ENCODE data around the gene GPN1.

The GPN1 gene

GRCh38 chr2:27582695-27583389, 46.0 kb upstream of the GPN1 start, which contains the start of gene ZNF512:
TSS of gene ZNF512 (plus strand) at chr2:27583042. CDS start at chr2:27583113, 71 bp downstream.
- H3K27ac ChIP-seq (ENCODE audit: low read depth, low read length): peak within 1 kb of the TSS; percentile 37
- H3K4me3 ChIP-seq (ENCODE audit: insufficient read depth, low read length, poor library complexity, severe bottlenecking): peak within 1 kb of the TSS; percentile 76
- H3F3A ChIP-seq (ENCODE audit: insufficient read depth): peaks cover 6% of the 10 kb centered on the region; the same call in 1 of the 2 replicates
- H3K9me2 ChIP-seq (replicated peaks; ENCODE audit: insufficient read depth, low read length): no peaks in the 10 kb centered on the region
- no peaks in the 10 kb centered on the region for H3K36me3 ChIP-seq (ENCODE audit: low read length)
- H3K79me2 ChIP-seq (ENCODE audit: insufficient read depth, low read length): peaks cover 48% of the 10 kb centered on the region
- H3K9me3 ChIP-seq (ENCODE audit: insufficient read depth, low read length): no peaks in the 10 kb centered on the region
- peak within 1 kb of the TSS; percentile 78 for H3K9ac ChIP-seq (ENCODE audit: low read length)
- H2AFZ ChIP-seq (ENCODE audit: low read depth, low read length, severe bottlenecking): peak within 1 kb of the TSS; percentile 83
- peaks cover 1% of the 10 kb centered on the region; the same call in 1 of the 2 replicates for H4K20me1 ChIP-seq (ENCODE audit: low read depth, low read length)
- peak within 1 kb of the TSS; percentile 71 for H3K4me2 ChIP-seq (ENCODE audit: low read depth, low read length, poor library complexity, severe bottlenecking)
- TF ChIP-seq EZH2phosphoT487 (conservative IDR thresholded peaks at IDR 0.05; ENCODE audit: low read length): no peak
- H3K27me3 ChIP-seq (ENCODE audit: low read length): no peaks in the 10 kb centered on the region

DNA sequence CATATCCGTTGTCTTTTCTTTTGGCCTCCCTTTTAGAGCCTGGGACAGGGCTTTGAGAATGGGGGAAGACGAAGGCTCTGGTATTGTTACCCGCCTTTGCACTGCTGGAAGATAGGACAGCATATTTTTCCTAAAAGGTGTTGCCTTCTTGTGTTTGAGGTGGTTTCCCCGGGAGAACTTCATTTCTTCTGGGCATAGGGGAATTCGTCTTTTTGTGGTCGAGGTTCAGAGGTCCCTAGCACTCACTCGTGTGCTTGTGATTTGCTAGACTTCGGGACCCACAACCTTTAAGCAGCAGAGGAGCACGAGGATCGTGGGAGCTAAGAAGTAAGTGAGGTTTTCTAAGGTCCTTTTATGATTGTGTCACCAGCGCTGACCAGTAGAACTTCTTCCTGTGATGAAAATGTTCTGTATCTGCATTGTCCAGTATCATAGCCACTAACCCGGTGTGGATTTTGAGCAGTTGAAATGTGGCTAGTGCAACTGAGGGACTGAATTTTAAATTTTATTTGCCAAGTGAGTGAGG, 45.4 kb upstream of the GPN1 start:
- Histone ChIP-seq H2AFZ (ENCODE audit: low read depth, low read length, severe bottlenecking) (peak overlapping the region; percentile 83), H3K36me3 (ENCODE audit: low read length) (0 out of 2 replicates have a peak, but pooled peaks cover under 1% of the 10 kb centered on the region), H3K9me2 (replicated peaks; ENCODE audit: insufficient read depth, low read length) (no peaks in the 10 kb centered on the region), H3K9ac (ENCODE audit: low read length) (peak overlapping the region; percentile 78), H3K27ac (ENCODE audit: low read depth, low read length) (peak overlapping the region; percentile 37), H3K79me2 (ENCODE audit: insufficient read depth, low read length) (peaks cover 54% of the 10 kb centered on the region), H3K4me2 (ENCODE audit: low read depth, low read length, poor library complexity, severe bottlenecking) (peak overlapping the region; percentile 71), H3K9me3 (ENCODE audit: insufficient read depth, low read length) (no peaks in the 10 kb centered on the region), H3K4me3 (ENCODE audit: insufficient read depth, low read length, poor library complexity, severe bottlenecking) (peak overlapping the region; percentile 76), H3F3A (ENCODE audit: insufficient read depth) (peaks cover 6% of the 10 kb centered on the region; the same call in 1 of the 2 replicates), H4K20me1 (ENCODE audit: low read depth, low read length) (peaks cover 4% of the 10 kb centered on the region), H3K27me3 (ENCODE audit: low read length) (no peaks in the 10 kb centered on the region)
- TF ChIP-seq, protein P1, sequence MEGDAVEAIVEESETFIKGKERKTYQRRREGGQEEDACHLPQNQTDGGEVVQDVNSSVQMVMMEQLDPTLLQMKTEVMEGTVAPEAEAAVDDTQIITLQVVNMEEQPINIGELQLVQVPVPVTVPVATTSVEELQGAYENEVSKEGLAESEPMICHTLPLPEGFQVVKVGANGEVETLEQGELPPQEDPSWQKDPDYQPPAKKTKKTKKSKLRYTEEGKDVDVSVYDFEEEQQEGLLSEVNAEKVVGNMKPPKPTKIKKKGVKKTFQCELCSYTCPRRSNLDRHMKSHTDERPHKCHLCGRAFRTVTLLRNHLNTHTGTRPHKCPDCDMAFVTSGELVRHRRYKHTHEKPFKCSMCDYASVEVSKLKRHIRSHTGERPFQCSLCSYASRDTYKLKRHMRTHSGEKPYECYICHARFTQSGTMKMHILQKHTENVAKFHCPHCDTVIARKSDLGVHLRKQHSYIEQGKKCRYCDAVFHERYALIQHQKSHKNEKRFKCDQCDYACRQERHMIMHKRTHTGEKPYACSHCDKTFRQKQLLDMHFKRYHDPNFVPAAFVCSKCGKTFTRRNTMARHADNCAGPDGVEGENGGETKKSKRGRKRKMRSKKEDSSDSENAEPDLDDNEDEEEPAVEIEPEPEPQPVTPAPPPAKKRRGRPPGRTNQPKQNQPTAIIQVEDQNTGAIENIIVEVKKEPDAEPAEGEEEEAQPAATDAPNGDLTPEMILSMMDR (IDR thresholded peaks at IDR 0.05; ENCODE audit: insufficient read depth, low read length, poor library complexity, severe bottlenecking): no peak
- TF ChIP-seq EZH2phosphoT487 (conservative IDR thresholded peaks at IDR 0.05; ENCODE audit: low read length): no peak

- peaks cover 8% of the 10 kb centered on the region for H4K20me1 ChIP-seq (ENCODE audit: low read depth, low read length)
- no peaks in the 10 kb centered on the region for H3K9me2 ChIP-seq (replicated peaks; ENCODE audit: insufficient read depth, low read length)
- H3K4me3 ChIP-seq (ENCODE audit: insufficient read depth, low read length, poor library complexity, severe bottlenecking): peak overlapping the region; percentile 76
- peaks cover 6% of the 10 kb centered on the region; the same call in 1 of the 2 replicates for H3F3A ChIP-seq (ENCODE audit: insufficient read depth)
- H3K27me3 ChIP-seq (ENCODE audit: low read length): no peaks in the 10 kb centered on the region
- H3K79me2 ChIP-seq (ENCODE audit: insufficient read depth, low read length): peaks cover 66% of the 10 kb centered on the region
- H3K36me3 ChIP-seq (ENCODE audit: low read length): peaks cover 5% of the 10 kb centered on the region; the same call in 1 of the 2 replicates
- no peaks in the 10 kb centered on the region for H3K9me3 ChIP-seq (ENCODE audit: insufficient read depth, low read length)
- TF ChIP-seq, protein P1 (IDR thresholded peaks at IDR 0.05; ENCODE audit: insufficient read depth, low read length, poor library complexity, severe bottlenecking): no peak
- no peak for TF ChIP-seq EZH2phosphoT487 (conservative IDR thresholded peaks at IDR 0.05; ENCODE audit: low read length)
- peak overlapping the region; percentile 71 for H3K4me2 ChIP-seq (ENCODE audit: low read depth, low read length, poor library complexity, severe bottlenecking)
- H2AFZ ChIP-seq (ENCODE audit: low read depth, low read length, severe bottlenecking): no peak overlapping the region
- H3K27ac ChIP-seq (ENCODE audit: low read depth, low read length): no peak overlapping the region
- H3K9ac ChIP-seq (ENCODE audit: low read length): peak overlapping the region; percentile 78
These were observed 44.3 kb upstream of the GPN1 start for GRCh38 chr2:27584597-27584996.

- H3K4me2 ChIP-seq (ENCODE audit: low read depth, low read length, poor library complexity, severe bottlenecking): no peak overlapping the region
- H4K20me1 ChIP-seq (ENCODE audit: low read depth, low read length): peaks cover 8% of the 10 kb centered on the region
- no peaks in the 10 kb centered on the region for H3K27me3 ChIP-seq (ENCODE audit: low read length)
- H3K9ac ChIP-seq (ENCODE audit: low read length): no peak overlapping the region
- H3K4me3 ChIP-seq (ENCODE audit: insufficient read depth, low read length, poor library complexity, severe bottlenecking): no peak overlapping the region
- no peaks in the 10 kb centered on the region for H3K9me3 ChIP-seq (ENCODE audit: insufficient read depth, low read length)
- H3K79me2 ChIP-seq (ENCODE audit: insufficient read depth, low read length): peaks cover 90% of the 10 kb centered on the region
- H2AFZ ChIP-seq (ENCODE audit: low read depth, low read length, severe bottlenecking): no peak overlapping the region
- no peaks in the 10 kb centered on the region for H3K9me2 ChIP-seq (replicated peaks; ENCODE audit: insufficient read depth, low read length)
- no peak for TF ChIP-seq EZH2phosphoT487 (conservative IDR thresholded peaks at IDR 0.05; ENCODE audit: low read length)
- TF ChIP-seq, protein P1 (IDR thresholded peaks at IDR 0.05; ENCODE audit: insufficient read depth, low read length, poor library complexity, severe bottlenecking): no peak
- H3K27ac ChIP-seq (ENCODE audit: low read depth, low read length): no peak overlapping the region
- H3K36me3 ChIP-seq (ENCODE audit: low read length): peaks cover 15% of the 10 kb centered on the region; the same call in 1 of the 2 replicates
- H3F3A ChIP-seq (ENCODE audit: insufficient read depth): peaks cover 4% of the 10 kb centered on the region; the same call in 1 of the 2 replicates
These were observed 41.8 kb upstream of the GPN1 start for GRCh38 chr2:27587025-27587424.
